GM21381 (cell line): Measurements from ENCODE around the gene HDAC4.

ENCODE experiments used
- ATAC-seq: cut with Tn5 transposase; IDR thresholded peaks from one replicate; pipeline ENCODE4 v1.9.1; 2021; ENCODE audit warnings: mild to moderate bottlenecking, moderate library complexity; ENCODE audit not compliant: unreplicated experiment

The HDAC4 gene

GRCh38 chr2:239118264-239118663, 282.6 kb downstream of the HDAC4 start:
- no peak for ATAC-seq

GRCh38 chr2:239117831-239118230, 283.0 kb downstream of the HDAC4 start:
- no peak for ATAC-seq

GRCh38 chr2:239116456-239117246, 284.2 kb downstream of the HDAC4 start:
- ATAC-seq, result no peak

- no peak for ATAC-seq
Observed at GRCh38 chr2:239115616-239116015, 285.2 kb downstream of the HDAC4 start.

GRCh38 chr2:239114616-239115265, 286.1 kb downstream of the HDAC4 start:
- ATAC-seq, result no peak

GRCh38 chr2:239114119-239114581, 286.7 kb downstream of the HDAC4 start:
- ATAC-seq, result no peak

GRCh38 chr2:239113615-239114014, 287.2 kb downstream of the HDAC4 start:
- no peak for ATAC-seq

- no peak for ATAC-seq
Observed at GRCh38 chr2:239113171-239113570, 287.6 kb downstream of the HDAC4 start.

- ATAC-seq, result no peak
Observed at GRCh38 chr2:239112127-239112774, 288.6 kb downstream of the HDAC4 start.

GRCh38 chr2:239111401-239112100, 289.3 kb downstream of the HDAC4 start:
- ATAC-seq, result no peak

- ATAC-seq, result no peak
Observed at GRCh38 chr2:239110595-239111048, 290.2 kb downstream of the HDAC4 start.

- ATAC-seq, result no peak
Observed at GRCh38 chr2:239109928-239110545, 290.8 kb downstream of the HDAC4 start.

GRCh38 chr2:239109041-239109927, 291.5 kb downstream of the HDAC4 start:
- ATAC-seq, result no peak

GRCh38 chr2:239108459-239108858, 292.4 kb downstream of the HDAC4 start:
- ATAC-seq, result no peak

GRCh38 chr2:239107936-239108335, 292.9 kb downstream of the HDAC4 start:
- ATAC-seq, result no peak

GRCh38 chr2:239106966-239107365, 293.9 kb downstream of the HDAC4 start:
- ATAC-seq, result no peak

GRCh38 chr2:239106314-239106908, 294.4 kb downstream of the HDAC4 start:
- no peak for ATAC-seq

GRCh38 chr2:239105234-239105633, 295.6 kb downstream of the HDAC4 start:
- no peak for ATAC-seq

GRCh38 chr2:239104800-239105199, 296.0 kb downstream of the HDAC4 start:
- ATAC-seq, result no peak
